ENCODE measurements around the gene LEF1.

Gene LEF1

GRCh38 chr4:108010167-108010566 lies 158.6 kb downstream of the LEF1 start:
- TF ChIP-seq CTCF (IDR thresholded peaks at IDR 0.05; ENCODE audit: low read depth, low read length) (no peak), MAX (IDR thresholded peaks at IDR 0.05; ENCODE audit: low read depth, low read length) (no peak), MYC (IDR thresholded peaks at IDR 0.05; ENCODE audit: low read depth, low read length) (no peak), POLR2A (IDR thresholded peaks at IDR 0.05; ENCODE audit: extremely low read depth, insufficient read length) (no peak)
- no peak overlapping the region for H3K4me3 ChIP-seq (ENCODE audit: low read depth, low read length)
- DNase-seq (ENCODE audit: low read depth): no peak

- no peak for DNase-seq (ENCODE audit: low read depth)
- H3K4me3 ChIP-seq (ENCODE audit: low read depth, low read length): no peak overlapping the region
- TF ChIP-seq MAX (IDR thresholded peaks at IDR 0.05; ENCODE audit: low read depth, low read length): no peak
- no peak for TF ChIP-seq MYC (IDR thresholded peaks at IDR 0.05; ENCODE audit: low read depth, low read length)
- TF ChIP-seq POLR2A (IDR thresholded peaks at IDR 0.05; ENCODE audit: extremely low read depth, insufficient read length): no peak
These were observed 160.0 kb downstream of the LEF1 start for GRCh38 chr4:108008721-108009120.

DNA sequence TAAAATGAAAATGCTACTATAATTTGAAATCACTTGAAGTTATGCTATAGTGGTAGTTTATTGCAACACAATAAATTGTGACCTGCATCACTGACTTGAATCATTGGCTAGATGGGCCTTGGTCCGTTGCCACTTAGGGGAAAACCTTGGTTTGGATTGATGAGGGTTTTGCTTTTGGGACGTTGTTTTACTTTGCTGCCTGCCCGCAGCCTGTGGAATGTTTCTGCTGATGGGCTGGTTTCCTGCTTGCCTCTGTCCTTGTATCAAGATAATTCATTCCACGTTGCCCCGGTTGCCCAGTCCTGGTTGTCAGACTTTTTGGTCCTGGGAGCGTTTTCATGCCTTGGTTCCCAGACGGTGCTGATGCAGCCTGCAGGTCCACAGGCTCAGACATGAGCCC lies 160.7 kb downstream of the LEF1 start:
- TF ChIP-seq CTCF (IDR thresholded peaks at IDR 0.05; ENCODE audit: low read depth, low read length) (no peak), MYC (IDR thresholded peaks at IDR 0.05; ENCODE audit: low read depth, low read length) (no peak), MAX (IDR thresholded peaks at IDR 0.05; ENCODE audit: low read depth, low read length) (no peak), POLR2A (IDR thresholded peaks at IDR 0.05; ENCODE audit: extremely low read depth, insufficient read length) (no peak)
- no peak overlapping the region for H3K4me3 ChIP-seq (ENCODE audit: low read depth, low read length)
- DNase-seq (ENCODE audit: low read depth): no peak

DNA sequence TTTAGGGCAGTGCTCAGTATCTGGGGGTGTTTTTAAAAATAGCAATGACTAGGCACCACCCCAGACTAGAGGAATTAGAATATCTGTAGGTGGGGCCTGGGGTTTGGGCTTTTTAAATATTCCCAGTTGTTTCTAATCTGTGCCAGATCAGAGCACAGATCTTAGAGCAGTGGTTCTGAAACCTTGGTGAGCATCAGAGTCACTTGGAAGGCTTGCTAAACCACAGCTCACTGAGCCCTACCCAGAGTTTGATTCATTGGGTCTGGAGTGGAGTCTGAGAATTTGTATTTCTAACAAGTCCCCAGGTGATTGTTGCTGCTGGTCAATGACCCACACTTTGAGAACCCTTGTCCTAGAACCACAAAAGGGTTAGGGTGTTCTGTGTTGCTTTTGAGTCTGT lies 162.4 kb downstream of the LEF1 start:
- TF ChIP-seq POLR2A (IDR thresholded peaks at IDR 0.05; ENCODE audit: extremely low read depth, insufficient read length) (no peak), MYC (IDR thresholded peaks at IDR 0.05; ENCODE audit: low read depth, low read length) (no peak), CTCF (IDR thresholded peaks at IDR 0.05; ENCODE audit: low read depth, low read length) (no peak), MAX (IDR thresholded peaks at IDR 0.05; ENCODE audit: low read depth, low read length) (no peak)
- no peak for DNase-seq (ENCODE audit: low read depth)
- H3K4me3 ChIP-seq (ENCODE audit: low read depth, low read length): no peak overlapping the region

GRCh38 chr4:108005807-108006206 lies 162.9 kb downstream of the LEF1 start:
- no peak for DNase-seq (ENCODE audit: low read depth)

DNA sequence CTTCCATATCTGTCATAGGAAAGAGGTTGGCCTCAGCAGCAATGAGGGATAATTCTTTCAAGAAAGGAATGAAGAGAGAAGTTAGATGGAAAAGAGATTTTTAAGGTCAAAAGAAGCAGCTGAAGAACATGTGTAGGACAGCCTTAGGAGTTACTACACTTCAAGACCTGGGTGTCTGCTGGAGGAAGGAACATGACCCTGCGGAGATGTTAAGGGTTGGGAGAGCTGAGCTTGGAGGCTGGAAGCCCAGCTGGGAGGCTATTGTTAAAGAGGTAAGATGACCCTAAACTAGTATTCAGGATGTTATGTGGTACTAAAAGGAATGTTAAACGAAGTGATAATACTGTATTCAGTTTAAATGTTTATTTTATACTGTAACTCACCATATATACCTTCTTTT lies 164.1 kb downstream of the LEF1 start:
- TF ChIP-seq CTCF (IDR thresholded peaks at IDR 0.05; ENCODE audit: low read depth, low read length) (no peak), MAX (IDR thresholded peaks at IDR 0.05; ENCODE audit: low read depth, low read length) (no peak), MYC (IDR thresholded peaks at IDR 0.05; ENCODE audit: low read depth, low read length) (no peak), POLR2A (IDR thresholded peaks at IDR 0.05; ENCODE audit: extremely low read depth, insufficient read length) (no peak)
- no peak for DNase-seq (ENCODE audit: low read depth)
- no peak overlapping the region for H3K4me3 ChIP-seq (ENCODE audit: low read depth, low read length)

More at GRCh38 chr4:108005807-108006206, 162.9 kb downstream of the LEF1 start:
- TF ChIP-seq CTCF (IDR thresholded peaks at IDR 0.05; ENCODE audit: low read depth, low read length): no peak
- H3K4me3 ChIP-seq (ENCODE audit: low read depth, low read length): no peak overlapping the region

All from NB4 (cell line).